HG02798 (cell line): Measurements from ENCODE around the gene FBXO4.
"Not testable (repeated sequence)": the region's sequence is repeated elsewhere in the genome, so short reads cannot be mapped to it uniquely, and the experiment has no call there.

ENCODE experiments used
- ATAC-seq: cut with Tn5 transposase; IDR thresholded peaks from one replicate; pipeline ENCODE4 v1.9.1; 2021; ENCODE audit warnings: mild to moderate bottlenecking; ENCODE audit not compliant: unreplicated experiment, poor library complexity

FBXO4 gene

DNA sequence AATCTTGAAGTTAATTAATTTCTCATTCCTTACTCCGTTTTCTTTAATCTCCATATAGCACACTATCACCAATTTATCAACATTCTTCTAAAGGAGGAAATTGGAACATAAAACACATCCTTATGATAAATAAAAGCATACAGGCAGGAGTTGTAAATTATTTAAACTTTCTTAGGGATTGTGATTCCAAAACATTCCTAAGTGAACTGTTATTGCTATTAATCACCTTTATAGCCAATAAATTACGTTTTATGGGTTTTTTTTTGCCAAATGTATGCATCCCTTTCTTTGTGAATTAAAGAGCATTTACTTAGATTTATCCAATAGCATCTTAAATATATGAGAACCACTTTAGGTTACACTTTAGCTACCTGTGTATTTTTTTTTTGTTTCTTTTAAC lies 55.3 kb downstream of the FBXO4 start:
- ATAC-seq, result no peak

GRCh38 chr5:41980870-41981269 lies 55.8 kb downstream of the FBXO4 start:
- ATAC-seq, result no peak

DNA sequence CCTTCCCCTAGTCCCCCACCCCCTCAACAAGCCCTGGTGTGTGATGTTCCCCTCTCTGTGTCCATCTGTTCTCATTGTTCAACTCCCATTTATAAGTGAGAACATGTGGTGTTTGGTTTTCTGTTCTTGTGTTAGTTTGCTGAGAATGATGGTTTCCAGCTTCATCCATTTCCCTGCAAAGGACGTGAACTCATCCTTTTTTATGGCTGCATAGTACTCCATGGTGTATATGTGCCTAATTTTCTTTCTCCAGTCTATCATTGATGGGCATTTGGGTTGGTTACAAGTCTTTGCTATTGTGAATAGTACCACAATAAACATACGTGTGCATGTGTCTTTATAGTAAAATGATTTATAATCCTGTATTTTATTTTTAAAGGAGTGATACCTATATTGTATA lies 57.8 kb downstream of the FBXO4 start:
- ATAC-seq, result not testable (repeated sequence)

GRCh38 chr5:41983284-41983683 lies 58.2 kb downstream of the FBXO4 start:
- ATAC-seq, result no peak

DNA sequence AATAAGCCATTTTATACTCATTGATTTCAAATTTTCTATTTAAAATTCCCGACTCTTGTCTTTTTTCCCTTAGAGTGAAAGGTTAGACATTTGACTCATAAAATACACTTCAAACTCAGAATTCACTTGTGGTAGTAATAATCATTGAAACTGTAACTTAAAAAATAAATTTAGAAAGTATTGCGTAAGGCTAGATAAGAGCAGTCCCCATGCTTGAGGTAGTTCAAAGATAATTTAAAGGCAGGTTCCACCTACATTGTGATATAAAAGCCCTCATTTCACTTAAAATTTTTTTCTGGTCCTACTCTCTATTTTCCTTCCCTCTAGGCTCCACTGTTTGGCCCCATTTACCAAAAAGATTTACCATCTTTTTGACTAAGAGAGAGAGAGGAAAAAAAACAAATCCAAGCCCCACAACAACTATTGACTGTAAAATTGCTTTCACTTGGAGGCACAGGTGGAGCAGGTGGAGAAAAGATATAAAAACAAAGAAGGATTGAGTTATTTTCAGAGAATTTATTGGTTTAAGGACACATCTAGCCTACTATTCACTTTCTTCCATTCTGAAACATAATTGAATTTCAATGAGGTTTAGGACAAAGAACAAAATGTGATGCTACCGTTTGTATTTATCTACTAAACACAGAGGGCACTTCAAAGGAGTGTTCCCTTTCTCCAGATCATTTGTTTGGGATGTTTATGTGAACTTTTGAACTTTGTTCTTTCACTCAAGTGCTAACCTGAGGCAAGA lies 61.0 kb downstream of the FBXO4 start:
- ATAC-seq, result no peak
